ENCODE data around the gene CAMTA1. TPM values are rescaled to one million over a fixed set of nuclear protein-coding genes. Genes with fewer than 3 reads are reported as not detected.

CAMTA1 gene
- total and polyA plus RNA-seq, 2 experiments from 2014 or later, result 89.0 to 145 TPM

DNA sequence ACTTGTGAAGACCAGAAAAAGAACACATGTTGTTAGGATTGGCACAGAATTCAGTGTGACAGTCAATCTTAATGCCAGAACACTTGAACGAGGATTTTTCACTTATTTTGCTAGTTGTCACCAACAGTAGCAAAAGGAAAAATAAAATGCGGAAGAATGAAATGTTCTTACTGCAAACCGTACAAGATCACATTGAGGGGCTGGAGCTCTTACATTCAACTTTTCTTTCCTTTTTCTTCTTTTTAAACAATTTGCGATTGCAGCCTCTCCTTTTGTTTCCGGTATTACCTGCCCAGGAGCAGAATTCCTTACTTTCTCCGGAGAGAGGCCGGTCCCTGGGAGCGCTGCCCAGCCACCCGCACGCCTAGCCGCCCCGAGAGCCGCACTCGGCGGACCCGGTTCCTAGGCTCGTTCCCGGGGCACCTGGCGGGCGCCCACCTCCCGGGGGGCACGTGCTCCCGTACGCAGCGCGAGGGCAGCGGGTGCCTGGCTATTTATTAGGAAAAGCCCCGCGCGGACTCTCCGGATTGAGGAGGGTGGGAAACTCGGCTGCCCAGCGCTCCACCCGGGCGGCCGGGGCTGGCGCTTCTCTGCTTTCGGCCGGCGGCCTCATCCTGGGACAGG is 1.2 kb upstream of the CAMTA1 start:
- H4K20me1 ChIP-seq (ENCODE audit: insufficient read depth, poor library complexity, severe bottlenecking), result peaks cover 24% of the 10 kb centered on the region
- no peak for TF ChIP-seq EZH2phosphoT487 (IDR thresholded peaks at IDR 0.05; ENCODE audit: low read depth, severe bottlenecking, unreplicated experiment)
- TF ChIP-seq EZH2 (IDR thresholded peaks at IDR 0.05; ENCODE audit: borderline replicate concordance), result no peak
- TF ChIP-seq CTCF (IDR thresholded peaks at IDR 0.05; ENCODE audit: poor library complexity), result no peak
- no peaks in the 10 kb centered on the region for H3K27me3 ChIP-seq
- H3K9me2 ChIP-seq (replicated peaks; ENCODE audit: insufficient read depth), result no peaks in the 10 kb centered on the region
- DNase-seq (ENCODE audit: low spot score), result no peak
- H3K27ac ChIP-seq, result peak overlapping the region; percentile 97
- H3K79me2 ChIP-seq, result peaks cover 38% of the 10 kb centered on the region
- peak overlapping the region; percentile 95 for H2AFZ ChIP-seq
- peak overlapping the region; percentile 99 for H3K4me3 ChIP-seq
- peak overlapping the region; percentile 82 for H3K4me2 ChIP-seq
- peaks cover 8% of the 10 kb centered on the region for H3K4me1 ChIP-seq (ENCODE audit: insufficient read depth)
- 2% methylated on average over 40 of the region's 40 CpGs for WGBS (ENCODE audit: low lambda C conversion rate, missing lambda C conversion rate)
- H3K9me3 ChIP-seq (ENCODE audit: low read depth), result no peaks in the 10 kb centered on the region
- no peaks in the 10 kb centered on the region for H3K36me3 ChIP-seq (replicated peaks; ENCODE audit: insufficient read depth, low read depth)

DNA sequence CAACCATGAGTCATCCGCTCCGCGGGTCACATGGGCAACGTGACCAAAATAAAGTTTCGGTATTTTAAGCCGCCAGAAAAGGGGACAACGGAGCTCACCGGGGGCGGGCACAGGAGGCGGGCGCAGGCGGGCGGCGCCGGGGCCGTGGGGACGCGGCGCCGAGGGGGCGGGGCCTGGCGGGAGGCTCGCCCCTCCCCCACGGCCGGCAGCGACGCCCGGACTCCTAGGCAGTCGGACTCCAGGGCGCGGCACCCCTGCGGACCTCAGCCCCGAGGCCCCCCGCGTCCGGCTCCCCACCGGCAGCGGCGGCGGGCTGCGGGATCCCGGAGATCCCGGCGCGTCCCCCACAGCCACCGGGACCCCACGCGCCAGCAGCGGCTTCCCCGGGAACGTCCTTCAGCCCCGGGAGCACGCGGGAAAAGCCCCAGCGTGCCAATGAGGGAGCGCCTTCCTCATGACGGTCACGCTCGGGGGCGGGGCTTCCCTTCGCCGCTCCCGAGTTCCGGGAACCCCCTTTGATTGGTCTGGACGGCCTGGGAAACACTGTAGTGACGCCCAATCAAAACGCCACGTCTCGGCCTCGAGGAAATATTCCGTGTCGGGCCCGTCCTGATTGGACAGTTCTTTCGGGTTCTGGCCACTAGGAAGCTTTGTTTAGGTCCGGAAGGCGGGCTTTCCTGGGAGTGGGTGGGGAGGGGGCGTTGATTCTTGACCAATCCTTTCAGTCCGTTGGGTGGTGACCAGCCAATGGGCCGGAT is 515 bp upstream of the CAMTA1 start:
- peak; percentile 100 for DNase-seq (ENCODE audit: low spot score)
- Histone ChIP-seq H3K4me3 (peak overlapping the region; percentile 99), H3K27ac (peak overlapping the region; percentile 97), H4K20me1 (ENCODE audit: insufficient read depth, poor library complexity, severe bottlenecking) (peaks cover 29% of the 10 kb centered on the region), H3K36me3 (replicated peaks; ENCODE audit: insufficient read depth, low read depth) (no peaks in the 10 kb centered on the region), H3K4me1 (ENCODE audit: insufficient read depth) (peaks cover 8% of the 10 kb centered on the region), H3K4me2 (peak overlapping the region; percentile 82), H2AFZ (peak overlapping the region; percentile 95), H3K9me2 (replicated peaks; ENCODE audit: insufficient read depth) (no peaks in the 10 kb centered on the region), H3K27me3 (no peaks in the 10 kb centered on the region), H3K79me2 (peaks cover 45% of the 10 kb centered on the region), H3K9me3 (ENCODE audit: low read depth) (no peaks in the 10 kb centered on the region)
- TF ChIP-seq EZH2 (IDR thresholded peaks at IDR 0.05; ENCODE audit: borderline replicate concordance), result no peak
- TF ChIP-seq EZH2phosphoT487 (IDR thresholded peaks at IDR 0.05; ENCODE audit: low read depth, severe bottlenecking, unreplicated experiment), result no peak
- no peak for TF ChIP-seq CTCF (IDR thresholded peaks at IDR 0.05; ENCODE audit: poor library complexity)
- WGBS (ENCODE audit: low lambda C conversion rate, missing lambda C conversion rate), result under 1% methylated on average over 41 of the region's 79 CpGs

DNA sequence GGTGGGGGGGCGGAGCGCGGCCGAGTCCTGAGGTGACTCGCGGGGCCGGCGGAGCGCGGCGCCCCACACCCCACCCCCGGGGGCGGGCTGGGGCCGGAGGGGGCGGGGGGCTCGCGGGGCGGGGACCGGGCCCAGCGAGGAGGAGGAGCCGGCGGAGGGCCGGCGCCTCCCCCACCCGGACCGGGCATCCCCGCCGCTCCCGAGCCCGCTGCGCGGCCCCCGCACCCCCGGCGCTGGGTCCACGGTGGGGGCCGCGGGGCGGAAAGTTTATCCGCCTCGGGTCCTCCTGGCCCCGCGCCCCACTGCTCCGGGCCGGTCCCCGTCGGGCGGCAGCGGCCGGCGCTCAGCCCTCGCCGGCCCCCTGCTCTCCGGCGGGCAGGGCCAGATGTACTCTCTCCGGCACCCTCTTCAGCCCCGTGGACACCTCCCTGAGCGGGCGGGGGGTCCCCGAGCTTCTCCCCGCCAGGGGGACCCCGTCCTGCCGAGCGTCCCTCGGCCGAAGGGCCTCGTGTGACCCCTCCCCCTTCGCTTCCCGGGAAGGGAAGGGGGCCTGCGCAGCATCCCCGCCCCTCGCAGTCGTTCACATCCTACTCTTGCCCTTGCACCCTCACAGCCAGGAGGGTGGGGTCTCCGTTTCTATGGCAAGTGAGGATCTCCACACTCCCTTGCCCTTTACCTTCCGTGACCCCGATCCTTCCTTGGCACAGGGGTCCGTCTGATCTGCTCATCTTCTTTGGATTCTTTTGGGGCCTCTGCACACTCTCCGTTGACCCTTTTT is 663 bp downstream of the CAMTA1 start:
- TF ChIP-seq CTCF (IDR thresholded peaks at IDR 0.05; ENCODE audit: poor library complexity) (peak; percentile 25), EZH2 (IDR thresholded peaks at IDR 0.05; ENCODE audit: borderline replicate concordance) (no peak), EZH2phosphoT487 (IDR thresholded peaks at IDR 0.05; ENCODE audit: low read depth, severe bottlenecking, unreplicated experiment) (no peak)
- Histone ChIP-seq H3K9me2 (replicated peaks; ENCODE audit: insufficient read depth) (no peaks in the 10 kb centered on the region), H3K27me3 (no peaks in the 10 kb centered on the region), H3K27ac (peak overlapping the region; percentile 86), H2AFZ (peak overlapping the region; percentile 75), H3K36me3 (replicated peaks; ENCODE audit: insufficient read depth, low read depth) (no peaks in the 10 kb centered on the region), H4K20me1 (ENCODE audit: insufficient read depth, poor library complexity, severe bottlenecking) (peaks cover 39% of the 10 kb centered on the region), H3K4me1 (ENCODE audit: insufficient read depth) (peaks cover 8% of the 10 kb centered on the region), H3K4me3 (peak overlapping the region; percentile 87), H3K79me2 (peaks cover 57% of the 10 kb centered on the region), H3K9me3 (ENCODE audit: low read depth) (no peaks in the 10 kb centered on the region), H3K4me2 (peak overlapping the region; percentile 97)
- peak; percentile 77 for DNase-seq (ENCODE audit: low spot score)
- 2% methylated on average over 23 of the region's 78 CpGs for WGBS (ENCODE audit: low lambda C conversion rate, missing lambda C conversion rate)

All from hepatocyte (in vitro differentiated cells).